CD4-positive, alpha-beta memory T cell (primary cell): Measurements from ENCODE around the gene POLD2. TPM values are rescaled to one million over a fixed set of nuclear protein-coding genes. Genes with fewer than 3 reads are reported as not detected.

Experiments used
- CTCF ChIA-PET: fragments of 350-600 bp; sonication (Branson Sonifier 250); formaldehyde crosslinking; loops from one replicate; lab custom pipeline; 2021; ENCODE audit warnings: inconsistent platforms; ENCODE audit not compliant: partially characterized antibody; lab: Charles Lee
- POLR2A ChIA-PET: fragments of 350-600 bp; sonication (Branson Sonifier 250); formaldehyde crosslinking; loops from one replicate; lab custom pipeline; 2021; ENCODE audit not compliant: partially characterized antibody; lab: Charles Lee
- DNase-seq, 5 donors: peaks; one replicate each; pipeline versions ENCODE4 v3.0.0 to v3.0.0-alpha.2; 2020 to 2022; ENCODE audit warnings: mixed read lengths in 1 of 5
- H3K27ac ChIP-seq: one replicate; pipeline ENCODE4 v1.7.0; 2013; ENCODE audit warnings: low read depth, low read length
- H3K27me3 ChIP-seq: 2 replicates; pipeline ENCODE4 v1.7.0; 2013; ENCODE audit warnings: mild to moderate bottlenecking, low read length, moderate library complexity; ENCODE audit not compliant: insufficient read depth
- H3K36me3 ChIP-seq: 2 replicates; pipeline ENCODE4 v1.7.0; 2013; ENCODE audit warnings: mild to moderate bottlenecking, low read length, moderate library complexity; ENCODE audit not compliant: insufficient read depth
- H3K4me1 ChIP-seq: 2 replicates; pipeline ENCODE4 v1.7.0; 2013; ENCODE audit warnings: mild to moderate bottlenecking, low read length, moderate library complexity; ENCODE audit not compliant: insufficient read depth
- H3K4me3 ChIP-seq, 2 donors: one replicate each; pipeline ENCODE4 v1.7.0; 2013; ENCODE audit warnings: low read length in 2 of 2, mild to moderate bottlenecking in 1 of 2
- H3K9me3 ChIP-seq, 2 donors: one replicate each; pipeline ENCODE4 v1.7.0; 2013; ENCODE audit warnings: low read length in 2 of 2, control low read depth in 1 of 2; ENCODE audit not compliant: control insufficient read depth in 1 of 2
- H3K27ac Mint-ChIP-seq, 7 donors: one replicate each; pipeline ENCODE4 v1.8.0; 2020 to 2021; ENCODE audit warnings: mixed read lengths in 7 of 7, mild to moderate bottlenecking in 6 of 7, inconsistent platforms in 3 of 7, moderate library complexity in 3 of 7
- H3K27me3 Mint-ChIP-seq, 2 donors: one replicate each; pipeline ENCODE4 v1.8.0; 2020 to 2021; ENCODE audit warnings: mixed read lengths in 2 of 2
- H3K36me3 Mint-ChIP-seq, 2 donors: one replicate each; pipeline ENCODE4 v1.8.0; 2020 to 2021; ENCODE audit warnings: mixed read lengths in 2 of 2, inconsistent platforms in 1 of 2, mild to moderate bottlenecking in 1 of 2
- H3K4me1 Mint-ChIP-seq, 4 donors: one replicate each; pipeline ENCODE4 v1.8.0; 2020 to 2021; ENCODE audit warnings: mixed read lengths in 4 of 4, mild to moderate bottlenecking in 1 of 4
- H3K4me3 Mint-ChIP-seq, 8 donors: one replicate each; pipeline ENCODE4 v1.8.0; 2020 to 2021; ENCODE audit warnings: mixed read lengths in 8 of 8, mild to moderate bottlenecking in 7 of 8, moderate library complexity in 6 of 8, inconsistent platforms in 3 of 8
- H3K9me3 Mint-ChIP-seq, 8 donors: one replicate each; pipeline ENCODE4 v1.8.0; 2020 to 2021; ENCODE audit warnings: mixed read lengths in 8 of 8, mild to moderate bottlenecking in 5 of 8, inconsistent platforms in 3 of 8, moderate library complexity in 1 of 8
- intact Hi-C: fragments of 100-400 bp; cut with micrococcal nuclease; formaldehyde crosslinking; loops from one replicate; pipeline ENCODE4 v1.15.1; 2023
- polyA plus RNA-seq, 2 donors: library from polyadenylated mRNA; unstranded; fragments of 300-500 nt; fragmentation: Illumina TruSeq; gene quantifications; one replicate each; pipeline ENCODE4 v1.2.3, GENCODE V29; 2021
- total RNA-seq, 2 experiments: library from RNA; stranded (reverse); gene quantifications; one replicate each; pipeline ENCODE4 v1.2.3, GENCODE V29; 2021

POLD2 gene
- total and polyA plus RNA-seq, 4 experiments from 2014 or later = 48.7 to 94.4 (median 75.2) TPM

DNA sequence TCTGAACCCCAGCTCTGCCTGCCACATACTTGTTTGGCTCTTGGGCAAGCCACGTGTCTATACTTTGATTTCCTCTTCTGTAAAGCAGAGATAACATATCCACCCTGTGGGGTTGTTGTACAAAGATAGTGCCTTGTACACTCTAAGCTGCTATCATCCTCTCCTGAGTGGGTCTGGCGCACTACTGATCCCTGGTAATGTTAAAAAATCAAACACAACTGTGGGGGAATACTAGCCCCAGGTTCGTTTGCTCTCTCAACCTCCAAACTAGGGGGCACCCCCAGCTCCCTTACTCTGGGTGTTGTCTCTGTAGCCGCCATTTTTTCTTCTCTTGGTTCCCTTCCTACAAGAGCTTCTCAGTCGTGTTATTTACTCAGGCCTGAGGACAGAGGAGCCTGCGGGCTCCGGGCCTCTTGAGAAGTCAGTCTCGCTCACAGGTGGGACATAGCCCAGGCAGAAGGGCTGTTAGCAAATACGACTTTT, 42.0 kb downstream of the POLD2 start:
- Histone ChIP-seq H3K9me3 (no peaks in the 10 kb centered on the region), H3K4me3 (peak overlapping the region; percentile 57 to 94), H3K36me3 (peaks cover 38% of the 10 kb centered on the region), H3K27ac (peak overlapping the region; percentile 92), H3K27me3 (no peaks in the 10 kb centered on the region), H3K4me1 (peaks cover 23% of the 10 kb centered on the region)
- Mint-ChIP-seq H3K4me3 (peak overlapping the region; percentile 84 to 95 (median 91)), H3K36me3 (peaks cover 20 to 40% of the 10 kb centered on the region in 2 donors), H3K27me3 (no peaks in the 10 kb centered on the region), H3K9me3 (peaks cover 0 to 2% (median 0%) of the 10 kb centered on the region in 8 donors), H3K27ac (peak overlapping the region; percentile 92 to 97 (median 95)), H3K4me1 (peaks cover 16 to 42% (median 20%) of the 10 kb centered on the region in 4 donors)
- DNase-seq = peak in 4 of 5 donors; percentile 23 to 39 (median 36)
- intact Hi-C loops = loop anchor here (5.0 kb wide), 1 partner anchor 491 kb away; the partner anchor contains the start of gene DDX56
- CTCF ChIA-PET = interaction anchor here (0.8 to 1.8 kb wide), 6 partner anchors 9 to 120 kb away, joined by 3 to 8 read pairs (median 4); partner anchors contain the start of genes DBNL and POLD2
- POLR2A ChIA-PET = interaction anchor here (0.5 to 3.5 kb wide), 13 partner anchors 9 to 1142 kb away, joined by 3 to 32 read pairs (median 5); partner anchors contain the start of genes DBNL, DDX56, NUDCD3 and PGAM2

DNA sequence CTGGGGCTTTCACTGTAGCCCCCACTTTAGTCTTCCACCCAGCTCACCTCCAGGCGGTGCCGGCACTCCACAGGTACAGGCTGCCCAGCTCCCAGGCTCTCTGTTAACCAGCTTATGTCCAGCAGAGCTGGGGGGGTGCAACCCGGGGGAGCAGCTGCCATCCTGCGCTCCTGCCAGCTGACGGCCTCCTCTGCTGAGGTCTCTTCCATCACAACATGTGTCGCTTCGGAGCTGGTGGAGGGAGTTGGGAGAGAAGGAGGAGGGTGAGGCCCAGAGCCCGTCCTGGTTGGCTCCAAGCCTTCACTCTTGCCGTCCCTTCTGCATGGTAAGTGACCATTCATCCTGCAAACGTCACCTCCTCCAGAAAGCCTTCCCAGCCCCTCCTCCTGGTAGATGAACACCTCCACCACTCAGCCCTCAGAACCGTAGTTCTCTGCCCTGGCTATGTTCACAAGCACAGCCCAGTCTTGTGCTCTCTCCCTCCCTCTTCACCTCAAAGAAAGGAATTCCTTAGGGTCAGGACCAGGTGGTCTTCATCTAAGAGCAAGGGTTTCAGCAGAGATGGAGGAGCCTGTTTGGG, 42.6 kb downstream of the POLD2 start:
- Mint-ChIP-seq H3K27ac (peak overlapping the region; percentile 92 to 97 (median 95)), H3K36me3 (peaks cover 20 to 45% of the 10 kb centered on the region in 2 donors), H3K27me3 (no peaks in the 10 kb centered on the region), H3K9me3 (peaks cover 0 to 2% (median 0%) of the 10 kb centered on the region in 8 donors), H3K4me3 (peak overlapping the region; percentile 84 to 95 (median 91)), H3K4me1 (peaks cover 16 to 42% (median 20%) of the 10 kb centered on the region in 4 donors)
- Histone ChIP-seq H3K27me3 (no peaks in the 10 kb centered on the region), H3K4me3 (peak overlapping the region in 1 of 2 donors; percentile 94), H3K27ac (peak overlapping the region; percentile 92), H3K36me3 (peaks cover 43% of the 10 kb centered on the region), H3K9me3 (no peaks in the 10 kb centered on the region), H3K4me1 (peaks cover 23% of the 10 kb centered on the region)
- CTCF ChIA-PET = interaction anchor here (0.8 to 1.8 kb wide), 6 partner anchors 8 to 121 kb away, joined by 3 to 8 read pairs (median 4); partner anchors contain the start of genes DBNL and POLD2
- no peak for DNase-seq
- intact Hi-C loops = loop anchor here (5.0 kb wide), 1 partner anchor 492 kb away; the partner anchor contains the start of gene DDX56
- POLR2A ChIA-PET = interaction anchor here (0.5 to 3.5 kb wide), 14 partner anchors 8 to 1142 kb away, joined by 3 to 32 read pairs (median 4); partner anchors contain the start of genes DBNL, DDX56, NUDCD3 and PGAM2

DNA sequence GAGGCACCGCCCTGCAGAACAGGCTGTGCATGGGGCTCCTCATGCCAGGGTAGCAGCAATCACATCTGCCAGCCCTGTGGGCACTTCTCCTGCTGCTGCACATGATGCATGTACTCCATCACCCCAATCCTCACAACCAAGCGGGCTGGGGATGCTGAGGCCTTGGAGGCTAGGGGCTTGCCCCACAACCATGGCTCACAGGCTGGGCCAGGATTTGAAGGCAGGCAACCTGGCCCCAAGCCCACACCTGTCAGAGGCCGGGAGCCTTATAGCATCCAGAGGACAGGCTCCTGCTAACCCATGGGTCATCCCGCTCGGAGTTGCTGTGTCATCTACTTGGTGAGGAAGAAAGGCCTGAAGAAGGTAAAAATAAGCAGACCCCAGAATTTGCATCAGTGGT, 43.2 kb downstream of the POLD2 start:
- Histone ChIP-seq H3K4me1 (peaks cover 23% of the 10 kb centered on the region), H3K9me3 (no peaks in the 10 kb centered on the region), H3K27ac (no peak overlapping the region), H3K4me3 (no peak overlapping the region), H3K36me3 (peaks cover 48% of the 10 kb centered on the region), H3K27me3 (no peaks in the 10 kb centered on the region)
- DNase-seq = no peak
- ChIA-PET POLR2A (interaction anchor here (0.7 to 3.5 kb wide), 7 partner anchors 12 to 494 kb away, joined by 3 to 32 read pairs (median 5); partner anchors contain the start of genes DBNL, DDX56, NUDCD3 and PGAM2), CTCF (interaction anchor here (1.7 to 1.8 kb wide), 2 partner anchors 8 to 36 kb away, joined by 5 to 8 read pairs; partner anchors contain the start of gene DBNL)
- Mint-ChIP-seq H3K9me3 (peaks cover 0 to 2% (median 0%) of the 10 kb centered on the region in 8 donors), H3K27me3 (no peaks in the 10 kb centered on the region), H3K36me3 (peaks cover 20 to 48% of the 10 kb centered on the region in 2 donors), H3K27ac (peak overlapping the region in 3 of 7 donors; percentile 15 to 92 (median 36)), H3K4me1 (peaks cover 16 to 42% (median 20%) of the 10 kb centered on the region in 4 donors), H3K4me3 (peak overlapping the region in 1 of 8 donors; percentile 17)
- intact Hi-C loops = loop anchor here (5.0 kb wide), 1 partner anchor 492 kb away; the partner anchor contains the start of gene DDX56

DNA sequence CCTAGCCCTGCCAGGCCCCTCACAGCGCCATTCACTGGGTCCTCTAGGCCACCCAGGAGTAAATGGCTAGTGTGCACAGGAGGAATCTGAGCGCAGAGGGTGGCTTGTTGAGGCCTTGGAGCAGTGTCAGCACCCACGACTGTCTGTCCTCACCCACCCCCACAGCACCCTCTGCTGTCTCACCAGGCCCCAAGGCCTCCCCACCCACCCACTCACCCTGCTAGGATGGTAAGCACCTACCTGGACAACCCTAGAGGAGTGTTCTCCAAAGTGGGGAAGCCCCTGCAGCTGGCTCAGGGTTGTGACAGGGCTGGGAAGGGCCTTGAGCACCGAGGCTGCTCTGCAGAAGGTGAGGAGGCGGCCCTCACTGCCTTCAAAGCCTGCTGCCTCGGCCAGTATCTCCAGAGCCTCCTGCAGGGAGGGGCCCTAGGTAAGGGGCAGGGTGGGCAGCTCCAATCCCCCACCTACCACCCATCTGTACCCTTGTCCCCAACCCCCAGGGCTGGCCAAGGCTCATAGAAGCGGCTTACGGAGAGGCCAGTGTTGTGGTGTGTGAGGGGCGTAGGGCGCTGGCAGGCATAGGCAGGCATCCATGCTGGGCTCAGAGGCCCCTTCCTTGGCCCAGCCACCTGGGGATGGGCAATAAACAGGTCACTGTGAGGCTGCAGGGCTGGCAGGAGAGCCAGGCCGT, 43.9 kb downstream of the POLD2 start:
- H3K9me3 ChIP-seq = no peaks in the 10 kb centered on the region
- H3K4me3 ChIP-seq = no peak overlapping the region
- H3K36me3 Mint-ChIP-seq = peaks cover 20 to 53% of the 10 kb centered on the region in 2 donors
- POLR2A ChIA-PET = interaction anchor here (1.4 to 3.5 kb wide), 2 partner anchors 13 to 35 kb away, joined by 5 to 29 read pairs; partner anchors contain the start of gene DBNL
- no peak overlapping the region for H3K27ac Mint-ChIP-seq
- H3K9me3 Mint-ChIP-seq = peaks cover 0 to 2% (median 0%) of the 10 kb centered on the region in 8 donors
- peaks cover 23% of the 10 kb centered on the region for H3K4me1 ChIP-seq
- H3K27ac ChIP-seq = no peak overlapping the region
- no peaks in the 10 kb centered on the region for H3K27me3 Mint-ChIP-seq
- H3K4me1 Mint-ChIP-seq = peaks cover 16 to 42% (median 20%) of the 10 kb centered on the region in 4 donors
- no peak overlapping the region for H3K4me3 Mint-ChIP-seq
- H3K36me3 ChIP-seq = peaks cover 48% of the 10 kb centered on the region
- no peak for DNase-seq
- no peaks in the 10 kb centered on the region for H3K27me3 ChIP-seq
- CTCF ChIA-PET = no interaction called here
- intact Hi-C loops = loop anchor here (5.0 kb wide), 1 partner anchor 493 kb away; the partner anchor contains the start of gene DDX56

DNA sequence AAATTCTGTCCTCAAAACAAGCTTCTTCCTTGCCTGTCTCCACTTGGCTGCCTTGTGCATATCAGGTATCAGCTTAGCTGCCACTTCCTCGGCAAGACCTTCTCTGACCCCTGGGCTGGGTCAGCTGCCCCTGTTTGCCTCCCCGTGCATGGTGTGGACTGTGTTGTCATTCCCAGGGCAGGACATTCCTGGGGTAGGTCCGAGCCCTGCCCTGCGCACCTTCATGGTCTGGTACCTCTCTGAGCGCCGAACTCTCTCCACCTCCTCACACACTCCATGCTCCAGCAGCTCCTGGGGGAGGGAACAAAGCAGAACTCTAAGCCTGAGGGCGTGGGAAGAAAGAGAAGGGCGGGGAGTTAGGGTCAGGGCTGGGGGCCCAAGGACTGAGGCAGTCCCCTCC, 44.8 kb downstream of the POLD2 start:
- no peak for DNase-seq
- Mint-ChIP-seq H3K4me3 (no peak overlapping the region), H3K4me1 (peaks cover 13 to 37% (median 20%) of the 10 kb centered on the region in 4 donors), H3K27ac (peak overlapping the region in 2 of 7 donors; percentile 53 to 59), H3K27me3 (no peaks in the 10 kb centered on the region), H3K9me3 (peaks cover 0 to 2% (median 0%) of the 10 kb centered on the region in 8 donors), H3K36me3 (peaks cover 20 to 56% of the 10 kb centered on the region in 2 donors)
- Histone ChIP-seq H3K36me3 (peaks cover 48% of the 10 kb centered on the region), H3K9me3 (no peaks in the 10 kb centered on the region), H3K27me3 (no peaks in the 10 kb centered on the region), H3K4me1 (peaks cover 23% of the 10 kb centered on the region), H3K27ac (no peak overlapping the region), H3K4me3 (no peak overlapping the region)
- CTCF ChIA-PET = no interaction called here
- POLR2A ChIA-PET = interaction anchor here (0.7 to 3.5 kb wide), 3 partner anchors 12 to 34 kb away, joined by 4 to 29 read pairs (median 5); partner anchors contain the start of gene DBNL
- intact Hi-C loops = no loop called here

DNA sequence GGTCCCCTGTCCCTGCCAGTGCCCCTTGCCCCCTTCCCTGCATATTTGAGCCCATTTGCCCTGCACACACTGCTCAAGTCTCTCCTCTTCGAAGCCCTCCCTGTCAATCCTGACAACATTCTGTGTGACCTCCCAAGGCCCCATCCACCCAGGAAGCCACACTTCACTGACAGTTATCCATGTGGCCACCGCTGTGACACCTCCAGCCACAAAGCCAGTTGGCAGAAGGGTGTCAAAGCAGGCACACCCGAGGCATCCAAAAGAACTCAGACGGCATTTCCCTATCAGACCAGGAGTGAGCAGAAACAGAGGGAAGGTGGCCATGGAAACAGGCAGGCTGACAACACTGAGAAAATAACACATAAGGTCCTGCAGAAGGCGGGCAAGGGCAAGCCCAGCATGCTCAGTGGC, 45.7 kb downstream of the POLD2 start:
- Mint-ChIP-seq H3K4me3 (no peak overlapping the region), H3K9me3 (peaks cover 0 to 2% (median 0%) of the 10 kb centered on the region in 8 donors), H3K36me3 (peaks cover 20 to 63% of the 10 kb centered on the region in 2 donors), H3K27ac (peak overlapping the region in 3 of 7 donors; percentile 19 to 48 (median 29)), H3K4me1 (peaks cover 11 to 31% (median 19%) of the 10 kb centered on the region in 4 donors), H3K27me3 (no peaks in the 10 kb centered on the region)
- Histone ChIP-seq H3K27me3 (no peaks in the 10 kb centered on the region), H3K9me3 (no peaks in the 10 kb centered on the region), H3K4me1 (peaks cover 23% of the 10 kb centered on the region), H3K4me3 (no peak overlapping the region), H3K27ac (no peak overlapping the region), H3K36me3 (peaks cover 53% of the 10 kb centered on the region)
- POLR2A ChIA-PET = interaction anchor here (0.7 kb wide), 1 partner anchor 13 kb away, joined by 4 read pairs; no protein-coding TSS in a partner anchor
- no peak for DNase-seq
- intact Hi-C loops = no loop called here
- CTCF ChIA-PET = no interaction called here
